GM13976 (cell line): ENCODE measurements around the gene NPB.

Source experiments
- DNase-seq: peaks from one replicate; pipeline ENCODE4 v3.0.0; 2012; ENCODE audit warnings: low spot score
- CTCF ChIP-seq: IDR thresholded peaks from 2 replicates; pipeline ENCODE4 v1.5.1; 2012; ENCODE audit warnings: borderline replicate concordance, mild to moderate bottlenecking; ENCODE audit not compliant: insufficient read depth; ENCODE audit errors: extremely low read depth, missing control alignments, control extremely low read depth
- in situ Hi-C: fragments of 300-500 bp; cut with MboI; formaldehyde crosslinking; loops from one replicate; pipeline ENCODE4 v1.12.0; 2022; ENCODE audit warnings: low sequenced_read_pairs, mixed read lengths, inconsistent platforms; ENCODE audit not compliant: unreplicated experiment

NPB gene

DNA sequence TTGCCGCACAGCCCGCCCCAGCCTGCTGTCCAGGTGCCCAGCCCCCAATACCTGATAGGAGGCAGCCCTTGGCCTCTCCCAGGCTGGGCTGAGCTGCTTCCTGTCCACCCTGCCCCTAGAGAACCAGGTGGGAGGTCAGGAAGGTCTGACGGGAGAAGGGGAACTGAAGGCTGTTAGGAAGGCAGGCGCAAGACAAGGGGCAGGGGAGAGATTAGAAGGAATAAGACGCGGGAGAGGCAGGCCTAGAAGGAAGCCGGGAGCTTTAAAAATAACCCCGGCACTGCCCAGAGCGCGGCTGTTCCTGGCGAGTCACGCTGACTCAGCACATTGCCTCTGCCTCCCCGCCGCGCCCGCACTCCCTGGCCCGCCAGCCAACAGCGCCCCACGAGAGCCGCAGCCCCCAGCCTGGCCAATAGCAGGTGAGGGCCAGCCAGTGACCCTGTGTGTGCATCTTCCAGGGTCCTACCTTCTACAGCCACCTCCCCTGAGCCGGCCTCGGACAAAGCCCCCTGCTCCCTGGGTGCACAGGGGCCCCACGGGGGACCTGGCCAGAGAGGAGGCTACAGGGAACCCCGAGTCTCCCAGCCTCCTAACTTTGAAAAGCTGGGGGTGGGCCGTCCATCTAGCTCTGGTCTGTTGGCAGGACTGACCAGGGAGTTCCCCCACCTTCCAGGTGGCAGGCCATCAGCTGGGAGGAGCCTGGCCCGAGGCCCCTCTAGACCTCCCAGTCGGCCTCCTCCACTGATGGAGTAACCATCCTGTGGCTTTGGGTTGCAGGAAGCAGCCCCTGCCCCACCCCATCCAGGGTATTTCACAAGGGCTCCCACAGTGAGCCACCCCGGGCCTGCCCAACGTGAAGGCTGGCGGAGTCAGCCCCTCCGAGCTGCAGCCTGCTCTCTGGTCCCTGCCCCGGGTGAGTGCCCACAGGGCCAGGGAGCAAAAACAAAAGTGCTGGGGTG lies 21.5 kb downstream of the NPB start:
- in situ Hi-C loops: no loop called here
- TF ChIP-seq CTCF: no peak
- no peak for DNase-seq

GRCh38 chr17:81924557-81925532 lies 22.8 kb downstream of the NPB start:
- in situ Hi-C loops: no loop called here
- no peak for DNase-seq
- no peak for TF ChIP-seq CTCF

GRCh38 chr17:81925860-81926450 lies 23.9 kb downstream of the NPB start:
- in situ Hi-C loops: no loop called here
- no peak for DNase-seq
- no peak for TF ChIP-seq CTCF

- in situ Hi-C loops: no loop called here
- DNase-seq: peak; percentile 81
- TF ChIP-seq CTCF: no peak
Observed at GRCh38 chr17:81926451-81927151, 24.6 kb downstream of the NPB start.

DNA sequence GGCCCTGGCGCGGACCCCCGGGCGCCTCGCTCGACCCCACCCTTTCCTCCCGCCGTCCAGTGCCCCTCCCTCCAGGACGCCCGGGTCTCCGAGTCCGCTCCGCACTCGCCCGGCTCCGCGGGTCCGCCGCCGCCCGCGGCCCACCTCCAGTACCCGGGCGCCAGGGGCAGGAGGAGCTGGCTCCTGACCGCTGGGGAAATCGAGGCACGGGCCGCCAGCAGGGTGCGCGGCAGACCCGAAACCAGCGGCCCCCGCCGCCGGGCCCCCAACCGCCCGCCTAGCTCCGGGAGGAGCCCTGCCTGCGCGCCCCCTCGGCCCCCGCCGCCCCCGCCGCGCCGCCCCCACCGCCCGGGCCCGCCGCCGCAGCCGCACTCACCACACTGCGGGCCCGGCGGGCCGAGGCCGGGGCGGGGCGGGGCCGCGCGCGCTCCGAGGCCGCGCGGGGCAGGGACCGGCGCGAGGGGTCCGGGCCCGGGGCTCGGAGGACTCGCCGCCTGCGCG lies 25.2 kb downstream of the NPB start:
- in situ Hi-C loops: no loop called here

More for the DNA sequence above, 25.2 kb downstream of the NPB start:
- no peak for TF ChIP-seq CTCF
- peak; percentile 54 for DNase-seq
